Astrocyte (in vitro differentiated cells and primary cell): ENCODE data around the gene RNF150. TPM values are rescaled to one million over a fixed set of nuclear protein-coding genes. Genes with fewer than 3 reads are reported as not detected.

ENCODE experiments used
- DNase-seq: peaks from one replicate; pipeline ENCODE4 v3.0.0-alpha.2; 2010; ENCODE audit warnings: low read depth
- FAIRE-seq: peaks from 2 replicates; lab custom pipeline; 2011; peaks lifted over from hg19 to GRCh38; lab: Jason Lieb, UNC
- H2AFZ ChIP-seq: 2 replicates; pipeline ENCODE4 v1.6.0; 2012; ENCODE audit warnings: low read depth, low read length, inconsistent platforms
- H3K27ac ChIP-seq: 2 replicates; pipeline ENCODE4 v1.5.1; 2011; ENCODE audit warnings: low read depth, low read length, inconsistent platforms
- H3K27me3 ChIP-seq: 2 replicates; pipeline ENCODE4 v1.6.0; 2011; ENCODE audit warnings: low read length, inconsistent platforms; ENCODE audit not compliant: insufficient read depth
- H3K36me3 ChIP-seq: 2 replicates; pipeline ENCODE4 v1.5.1; 2011; ENCODE audit warnings: low read length, inconsistent platforms; ENCODE audit not compliant: insufficient read depth
- H3K4me1 ChIP-seq: 2 replicates; pipeline ENCODE4 v1.5.1; 2011; ENCODE audit warnings: low read length, inconsistent platforms; ENCODE audit not compliant: insufficient read depth
- H3K4me2 ChIP-seq: 2 replicates; pipeline ENCODE4 v1.6.0; 2012; ENCODE audit warnings: low read length, inconsistent platforms
- H3K4me3 ChIP-seq: 2 replicates; pipeline ENCODE4 v1.5.1; 2011; ENCODE audit warnings: low read depth, mild to moderate bottlenecking, low read length, inconsistent platforms; ENCODE audit not compliant: insufficient read depth
- H3K79me2 ChIP-seq: 2 replicates; pipeline ENCODE4 v1.6.0; 2012; ENCODE audit warnings: mild to moderate bottlenecking, low read length, inconsistent platforms; ENCODE audit not compliant: insufficient read depth
- H3K9ac ChIP-seq: 2 replicates; pipeline ENCODE4 v1.6.0; 2012; ENCODE audit warnings: mild to moderate bottlenecking, low read length, inconsistent platforms
- H3K9me3 ChIP-seq: 2 replicates; pipeline ENCODE4 v1.5.1; 2012; ENCODE audit warnings: low read depth, mild to moderate bottlenecking, low read length, inconsistent platforms; ENCODE audit not compliant: insufficient read depth
- H4K20me1 ChIP-seq: 2 replicates; pipeline ENCODE4 v1.6.0; 2012; ENCODE audit warnings: low read length, inconsistent platforms; ENCODE audit not compliant: insufficient read depth
- H3K27ac Mint-ChIP-seq: one replicate; pipeline ENCODE4 v1.8.0; 2021; ENCODE audit warnings: mild to moderate bottlenecking, mixed read lengths; ENCODE audit not compliant: unreplicated experiment
- H3K27me3 Mint-ChIP-seq: one replicate; pipeline ENCODE4 v1.8.0; 2021; ENCODE audit warnings: low read depth, mixed read lengths; ENCODE audit not compliant: unreplicated experiment
- H3K36me3 Mint-ChIP-seq: one replicate; pipeline ENCODE4 v1.8.0; 2021; ENCODE audit warnings: low read depth, mixed read lengths; ENCODE audit not compliant: unreplicated experiment
- H3K4me1 Mint-ChIP-seq: one replicate; pipeline ENCODE4 v1.8.0; 2021; ENCODE audit warnings: low read depth, mixed read lengths; ENCODE audit not compliant: unreplicated experiment
- H3K4me3 Mint-ChIP-seq: one replicate; pipeline ENCODE4 v1.8.0; 2021; ENCODE audit warnings: mild to moderate bottlenecking, moderate library complexity, mixed read lengths; ENCODE audit not compliant: unreplicated experiment
- H3K9me3 Mint-ChIP-seq: one replicate; pipeline ENCODE4 v1.8.0; 2021; ENCODE audit warnings: mild to moderate bottlenecking, mixed read lengths; ENCODE audit not compliant: unreplicated experiment
- EZH2 ChIP-seq: IDR thresholded peaks from 2 replicates; pipeline ENCODE4 v1.6.1; 2012; ENCODE audit warnings: mild to moderate bottlenecking, low read length, inconsistent platforms; ENCODE audit not compliant: insufficient read depth
- total RNA-seq: library from RNA; stranded (reverse); gene quantifications from 2 replicates; pipeline ENCODE4 v1.2.1, GENCODE V29; 2021
- TF ChIP-seq, protein P1 (sequence below): IDR thresholded peaks from 2 replicates; pipeline ENCODE4 v1.5.1; 2011; ENCODE audit warnings: low read depth, mild to moderate bottlenecking, inconsistent platforms, low read length, moderate library complexity; ENCODE audit not compliant: insufficient read depth

Gene RNF150
- total RNA-seq, 1 donor from 2014 or later: 5.2 TPM

- Mint-ChIP-seq H3K4me3 (no peak overlapping the region), H3K27ac (no peak overlapping the region), H3K36me3 (no peaks in the 10 kb centered on the region), H3K9me3 (no peaks in the 10 kb centered on the region), H3K4me1 (no peaks in the 10 kb centered on the region), H3K27me3 (no peaks in the 10 kb centered on the region)
- Histone ChIP-seq H3K36me3 (no peaks in the 10 kb centered on the region), H3K79me2 (no peaks in the 10 kb centered on the region), H3K4me2 (no peak overlapping the region), H3K27ac (no peak overlapping the region), H4K20me1 (no peaks in the 10 kb centered on the region), H3K9me3 (no peaks in the 10 kb centered on the region), H3K4me3 (no peak overlapping the region), H2AFZ (no peak overlapping the region), H3K4me1 (no peaks in the 10 kb centered on the region), H3K27me3 (no peaks in the 10 kb centered on the region), H3K9ac (no peak overlapping the region)
- no peak for FAIRE-seq
- DNase-seq: no peak
- no peak for TF ChIP-seq EZH2
- TF ChIP-seq, protein P1, sequence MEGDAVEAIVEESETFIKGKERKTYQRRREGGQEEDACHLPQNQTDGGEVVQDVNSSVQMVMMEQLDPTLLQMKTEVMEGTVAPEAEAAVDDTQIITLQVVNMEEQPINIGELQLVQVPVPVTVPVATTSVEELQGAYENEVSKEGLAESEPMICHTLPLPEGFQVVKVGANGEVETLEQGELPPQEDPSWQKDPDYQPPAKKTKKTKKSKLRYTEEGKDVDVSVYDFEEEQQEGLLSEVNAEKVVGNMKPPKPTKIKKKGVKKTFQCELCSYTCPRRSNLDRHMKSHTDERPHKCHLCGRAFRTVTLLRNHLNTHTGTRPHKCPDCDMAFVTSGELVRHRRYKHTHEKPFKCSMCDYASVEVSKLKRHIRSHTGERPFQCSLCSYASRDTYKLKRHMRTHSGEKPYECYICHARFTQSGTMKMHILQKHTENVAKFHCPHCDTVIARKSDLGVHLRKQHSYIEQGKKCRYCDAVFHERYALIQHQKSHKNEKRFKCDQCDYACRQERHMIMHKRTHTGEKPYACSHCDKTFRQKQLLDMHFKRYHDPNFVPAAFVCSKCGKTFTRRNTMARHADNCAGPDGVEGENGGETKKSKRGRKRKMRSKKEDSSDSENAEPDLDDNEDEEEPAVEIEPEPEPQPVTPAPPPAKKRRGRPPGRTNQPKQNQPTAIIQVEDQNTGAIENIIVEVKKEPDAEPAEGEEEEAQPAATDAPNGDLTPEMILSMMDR: no peak
Measured at GRCh38 chr4:141075553-141075952, 57.7 kb downstream of the RNF150 start.

- H3K4me3 ChIP-seq: no peak overlapping the region
- no peak overlapping the region for H3K4me2 ChIP-seq
- no peak overlapping the region for H3K9ac ChIP-seq
- H3K27me3 ChIP-seq: no peaks in the 10 kb centered on the region
- FAIRE-seq: no peak
- H3K27ac ChIP-seq: no peak overlapping the region
- TF ChIP-seq EZH2: no peak
- TF ChIP-seq, protein P1: no peak
- H3K79me2 ChIP-seq: no peaks in the 10 kb centered on the region
- Mint-ChIP-seq H3K36me3 (no peaks in the 10 kb centered on the region), H3K4me3 (no peak overlapping the region), H3K9me3 (no peaks in the 10 kb centered on the region), H3K4me1 (no peaks in the 10 kb centered on the region), H3K27ac (no peak overlapping the region), H3K27me3 (no peaks in the 10 kb centered on the region)
- H4K20me1 ChIP-seq: no peaks in the 10 kb centered on the region
- no peaks in the 10 kb centered on the region for H3K9me3 ChIP-seq
- no peaks in the 10 kb centered on the region for H3K4me1 ChIP-seq
- peak; percentile 82 for DNase-seq
- no peaks in the 10 kb centered on the region for H3K36me3 ChIP-seq
- no peak overlapping the region for H2AFZ ChIP-seq
Measured at GRCh38 chr4:141074098-141074878, 59.0 kb downstream of the RNF150 start.

DNA sequence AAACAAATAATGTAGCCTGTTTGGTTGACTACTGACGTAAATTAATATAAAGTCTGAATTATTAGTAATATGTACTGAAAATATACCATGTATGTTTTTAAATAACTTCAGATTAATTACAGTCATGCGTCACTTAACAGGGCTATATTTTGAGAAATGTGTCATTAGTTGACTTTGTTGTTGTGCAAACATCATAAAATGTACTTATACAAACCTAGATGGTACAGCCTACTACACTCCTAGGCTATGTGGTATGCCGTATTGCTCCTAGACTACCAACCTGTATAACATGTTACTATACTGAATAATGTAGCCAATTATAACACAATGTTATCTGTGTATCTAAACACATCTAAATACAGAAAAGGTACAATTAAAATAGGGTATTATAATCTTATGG is 66.6 kb downstream of the RNF150 start:
- Histone ChIP-seq H2AFZ (no peak overlapping the region), H3K4me3 (no peak overlapping the region), H3K27ac (no peak overlapping the region), H3K27me3 (no peaks in the 10 kb centered on the region), H4K20me1 (no peaks in the 10 kb centered on the region), H3K9me3 (no peaks in the 10 kb centered on the region), H3K36me3 (no peaks in the 10 kb centered on the region), H3K4me2 (no peak overlapping the region), H3K79me2 (no peaks in the 10 kb centered on the region), H3K4me1 (no peaks in the 10 kb centered on the region), H3K9ac (no peak overlapping the region)
- no peak overlapping the region for H3K27ac Mint-ChIP-seq
- peaks cover 6% of the 10 kb centered on the region for H3K4me1 Mint-ChIP-seq
- no peak for TF ChIP-seq EZH2
- TF ChIP-seq, protein P1: no peak
- FAIRE-seq (no peak), DNase-seq (no peak)
- H3K36me3 Mint-ChIP-seq: no peaks in the 10 kb centered on the region
- H3K27me3 Mint-ChIP-seq: no peaks in the 10 kb centered on the region
- H3K4me3 Mint-ChIP-seq: no peak overlapping the region
- H3K9me3 Mint-ChIP-seq: no peaks in the 10 kb centered on the region
